ENCODE data around the gene PEX11G.
A peak's percentile ranks its signal among the peaks of the same experiment; 100 is the strongest.

Gene PEX11G

GRCh38 chr19:7476777-7477494, 11.9 kb downstream of the PEX11G start:
- Mint-ChIP-seq H3K27ac (peak overlapping the region; percentile 25), H3K4me3 (no peak overlapping the region), H3K9me3 (no peaks in the 10 kb centered on the region), H3K27me3 (no peaks in the 10 kb centered on the region), H3K36me3 (ENCODE audit: low read depth) (peaks cover 31% of the 10 kb centered on the region), H3K4me1 (ENCODE audit: low read depth) (peaks cover 55% of the 10 kb centered on the region)
- intact Hi-C loops (cut with micrococcal nuclease) = no loop called here

- no peaks in the 10 kb centered on the region for H3K9me3 Mint-ChIP-seq
- peaks cover 38% of the 10 kb centered on the region for H3K36me3 Mint-ChIP-seq (ENCODE audit: low read depth)
- no peak overlapping the region for H3K4me3 Mint-ChIP-seq
- intact Hi-C loops (cut with micrococcal nuclease) = no loop called here
- no peaks in the 10 kb centered on the region for H3K27me3 Mint-ChIP-seq
- H3K4me1 Mint-ChIP-seq (ENCODE audit: low read depth) = peaks cover 55% of the 10 kb centered on the region
- peak overlapping the region; percentile 25 for H3K27ac Mint-ChIP-seq
These were observed 12.6 kb downstream of the PEX11G start for GRCh38 chr19:7476241-7476640.

- H3K27ac Mint-ChIP-seq = peak overlapping the region; percentile 25
- peaks cover 50% of the 10 kb centered on the region for H3K4me1 Mint-ChIP-seq (ENCODE audit: low read depth)
- peaks cover 44% of the 10 kb centered on the region for H3K36me3 Mint-ChIP-seq (ENCODE audit: low read depth)
- no peak overlapping the region for H3K4me3 Mint-ChIP-seq
- H3K9me3 Mint-ChIP-seq = no peaks in the 10 kb centered on the region
- H3K27me3 Mint-ChIP-seq = no peaks in the 10 kb centered on the region
- intact Hi-C loops (cut with micrococcal nuclease) = no loop called here
These were observed 13.2 kb downstream of the PEX11G start for GRCh38 chr19:7475665-7476064.

GRCh38 chr19:7471696-7472615, 16.9 kb downstream of the PEX11G start:
- intact Hi-C loops (cut with micrococcal nuclease) = no loop called here
- Mint-ChIP-seq H3K4me3 (no peak overlapping the region), H3K27ac (peak overlapping the region; percentile 68)

GRCh38 chr19:7470540-7471305, 18.1 kb downstream of the PEX11G start:
- no peaks in the 10 kb centered on the region for H3K27me3 Mint-ChIP-seq
- intact Hi-C loops (cut with micrococcal nuclease) = no loop called here
- no peak overlapping the region for H3K4me3 Mint-ChIP-seq
- peaks cover 27% of the 10 kb centered on the region for H3K4me1 Mint-ChIP-seq (ENCODE audit: low read depth)
- H3K36me3 Mint-ChIP-seq (ENCODE audit: low read depth) = peaks cover 79% of the 10 kb centered on the region
- no peak overlapping the region for H3K27ac Mint-ChIP-seq
- H3K9me3 Mint-ChIP-seq = no peaks in the 10 kb centered on the region

More at GRCh38 chr19:7471696-7472615, 16.9 kb downstream of the PEX11G start:
- Mint-ChIP-seq H3K9me3 (no peaks in the 10 kb centered on the region), H3K36me3 (ENCODE audit: low read depth) (peaks cover 74% of the 10 kb centered on the region), H3K27me3 (no peaks in the 10 kb centered on the region), H3K4me1 (ENCODE audit: low read depth) (peaks cover 37% of the 10 kb centered on the region)

- intact Hi-C loops (cut with micrococcal nuclease) = no loop called here
- Mint-ChIP-seq H3K27ac (no peak overlapping the region), H3K9me3 (no peaks in the 10 kb centered on the region), H3K27me3 (no peaks in the 10 kb centered on the region), H3K36me3 (ENCODE audit: low read depth) (peaks cover 88% of the 10 kb centered on the region), H3K4me1 (ENCODE audit: low read depth) (peaks cover 27% of the 10 kb centered on the region), H3K4me3 (no peak overlapping the region)
These were observed 19.1 kb downstream of the PEX11G start for GRCh38 chr19:7469669-7470285.

GRCh38 chr19:7468840-7469239, 20.0 kb downstream of the PEX11G start:
- Mint-ChIP-seq H3K9me3 (no peaks in the 10 kb centered on the region), H3K4me3 (no peak overlapping the region), H3K36me3 (ENCODE audit: low read depth) (peaks cover 97% of the 10 kb centered on the region), H3K4me1 (ENCODE audit: low read depth) (peaks cover 27% of the 10 kb centered on the region), H3K27ac (no peak overlapping the region), H3K27me3 (no peaks in the 10 kb centered on the region)
- intact Hi-C loops (cut with micrococcal nuclease) = no loop called here

- intact Hi-C loops (cut with micrococcal nuclease) = no loop called here
- Mint-ChIP-seq H3K27me3 (no peaks in the 10 kb centered on the region), H3K9me3 (no peaks in the 10 kb centered on the region), H3K27ac (no peak overlapping the region), H3K4me3 (no peak overlapping the region), H3K4me1 (ENCODE audit: low read depth) (peaks cover 12% of the 10 kb centered on the region), H3K36me3 (ENCODE audit: low read depth) (peaks cover 99% of the 10 kb centered on the region)
These were observed 21.5 kb downstream of the PEX11G start for GRCh38 chr19:7467009-7467989.

- Mint-ChIP-seq H3K36me3 (ENCODE audit: low read depth) (peaks cover 99% of the 10 kb centered on the region), H3K27me3 (no peaks in the 10 kb centered on the region), H3K4me1 (ENCODE audit: low read depth) (no peaks in the 10 kb centered on the region), H3K9me3 (no peaks in the 10 kb centered on the region), H3K4me3 (no peak overlapping the region), H3K27ac (no peak overlapping the region)
- intact Hi-C loops (cut with micrococcal nuclease) = no loop called here
These were observed 25.3 kb downstream of the PEX11G start for GRCh38 chr19:7463575-7463974.

- peaks cover 99% of the 10 kb centered on the region for H3K36me3 Mint-ChIP-seq (ENCODE audit: low read depth)
These were observed 26.8 kb downstream of the PEX11G start for GRCh38 chr19:7461841-7462629.

GRCh38 chr19:7460562-7460966, 28.3 kb downstream of the PEX11G start:
- Mint-ChIP-seq H3K4me3 (no peak overlapping the region), H3K36me3 (ENCODE audit: low read depth) (peaks cover 100% of the 10 kb centered on the region), H3K4me1 (ENCODE audit: low read depth) (no peaks in the 10 kb centered on the region), H3K27me3 (no peaks in the 10 kb centered on the region), H3K9me3 (no peaks in the 10 kb centered on the region), H3K27ac (no peak overlapping the region)
- intact Hi-C loops (cut with micrococcal nuclease) = no loop called here

More at GRCh38 chr19:7461841-7462629, 26.8 kb downstream of the PEX11G start:
- no peak overlapping the region for H3K27ac Mint-ChIP-seq
- no peaks in the 10 kb centered on the region for H3K9me3 Mint-ChIP-seq
- H3K27me3 Mint-ChIP-seq = no peaks in the 10 kb centered on the region
- no peaks in the 10 kb centered on the region for H3K4me1 Mint-ChIP-seq (ENCODE audit: low read depth)
- intact Hi-C loops (cut with micrococcal nuclease) = no loop called here
- no peak overlapping the region for H3K4me3 Mint-ChIP-seq

GRCh38 chr19:7459773-7460172, 29.1 kb downstream of the PEX11G start:
- Mint-ChIP-seq H3K36me3 (ENCODE audit: low read depth) (peaks cover 100% of the 10 kb centered on the region), H3K4me1 (ENCODE audit: low read depth) (no peaks in the 10 kb centered on the region), H3K4me3 (no peak overlapping the region), H3K27ac (no peak overlapping the region), H3K9me3 (no peaks in the 10 kb centered on the region), H3K27me3 (no peaks in the 10 kb centered on the region)
- intact Hi-C loops (cut with micrococcal nuclease) = no loop called here
